Activated T-cell treated with anti-CD3 and anti-CD28 coated beads for 24 hours (primary cell): ENCODE data around the gene PRKCI.
"Not testable (repeated sequence)": the region's sequence is repeated elsewhere in the genome, so short reads cannot be mapped to it uniquely, and the experiment has no call there.

Experiments used
- DNase-seq: peaks from one replicate; pipeline ENCODE4 v3.0.0-alpha.2; 2020; ENCODE audit warnings: low read depth

Gene PRKCI

DNA sequence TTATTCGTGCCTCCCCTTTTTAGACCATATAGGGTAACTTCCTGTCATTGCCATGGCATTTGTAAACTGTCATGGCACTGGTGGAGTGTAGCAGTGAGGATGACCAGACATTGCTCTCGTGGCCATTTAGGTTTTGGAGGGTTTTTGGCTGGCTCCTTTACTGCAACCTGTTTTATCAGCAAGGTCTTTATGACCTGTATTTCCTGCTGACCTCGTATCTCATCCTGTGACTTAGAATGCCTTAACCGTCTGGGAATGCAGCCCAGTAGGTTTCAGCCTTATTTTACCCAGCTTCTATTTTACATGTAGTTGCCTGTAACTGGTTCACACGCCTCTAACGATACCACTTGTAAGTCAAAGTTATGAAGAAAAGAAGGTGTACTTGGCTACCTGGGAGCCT, 121.6 kb downstream of the PRKCI start:
- not testable (repeated sequence) for DNase-seq

DNA sequence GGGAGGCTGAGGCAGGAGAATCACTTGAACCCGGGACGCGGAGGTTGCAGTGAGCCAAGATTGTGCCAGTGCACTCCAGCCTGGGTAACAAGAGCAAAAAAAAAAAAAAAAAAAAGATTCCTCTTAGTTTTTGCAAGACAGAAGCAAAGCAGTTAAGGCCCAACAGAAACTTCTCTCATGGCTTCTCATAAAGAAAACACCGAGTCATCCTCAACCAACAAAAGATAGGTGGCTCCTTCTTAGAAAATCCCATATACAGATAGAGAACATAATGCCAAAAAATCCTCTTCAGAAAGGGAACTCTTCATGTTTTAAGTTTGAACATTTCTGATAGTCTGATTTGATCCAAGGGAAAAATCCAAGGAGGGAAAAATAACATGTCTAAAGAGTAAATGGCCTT, 122.7 kb downstream of the PRKCI start:
- DNase-seq = no peak

DNA sequence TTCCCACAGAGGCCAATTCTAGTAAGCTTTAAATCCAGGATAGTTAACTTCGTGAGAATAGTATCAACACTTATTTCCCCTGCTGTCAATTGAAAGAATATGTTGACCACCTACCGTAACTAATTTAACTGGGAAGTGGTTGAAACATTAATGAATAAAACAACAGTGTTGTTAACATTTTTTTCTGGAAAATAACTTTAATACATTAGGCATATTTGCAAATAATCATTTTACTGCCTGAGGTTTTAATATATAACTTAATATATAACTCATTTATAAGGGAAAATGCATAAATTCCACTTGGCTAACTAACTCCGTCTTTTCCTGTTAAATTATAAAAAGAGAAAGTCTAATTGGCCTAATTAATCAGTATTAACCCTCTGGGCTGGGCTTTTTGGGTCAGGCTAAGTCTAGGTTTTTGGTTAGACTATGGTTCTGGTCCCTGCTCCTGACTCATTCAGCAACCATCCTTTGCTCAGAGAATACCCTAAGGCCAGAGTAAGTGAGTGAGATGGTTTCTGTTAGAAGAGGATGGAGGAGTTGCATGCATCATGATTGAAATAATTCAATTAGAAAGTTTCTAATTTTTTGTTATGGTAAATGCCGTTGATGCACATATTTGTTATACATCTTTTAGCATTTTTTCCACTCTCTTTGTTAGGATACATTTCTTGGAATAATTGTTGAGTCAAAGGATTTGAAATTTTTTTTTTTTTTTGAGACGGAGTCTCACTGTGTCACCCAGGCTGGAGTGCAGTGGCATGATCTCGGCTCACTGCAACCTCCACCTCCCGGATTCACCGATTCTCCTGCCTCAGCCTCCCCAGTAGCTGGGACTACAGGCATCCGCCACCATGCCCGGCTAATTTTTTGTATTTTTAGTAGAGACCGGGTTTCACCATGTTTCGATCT, 124.5 kb downstream of the PRKCI start:
- no peak for DNase-seq

DNA sequence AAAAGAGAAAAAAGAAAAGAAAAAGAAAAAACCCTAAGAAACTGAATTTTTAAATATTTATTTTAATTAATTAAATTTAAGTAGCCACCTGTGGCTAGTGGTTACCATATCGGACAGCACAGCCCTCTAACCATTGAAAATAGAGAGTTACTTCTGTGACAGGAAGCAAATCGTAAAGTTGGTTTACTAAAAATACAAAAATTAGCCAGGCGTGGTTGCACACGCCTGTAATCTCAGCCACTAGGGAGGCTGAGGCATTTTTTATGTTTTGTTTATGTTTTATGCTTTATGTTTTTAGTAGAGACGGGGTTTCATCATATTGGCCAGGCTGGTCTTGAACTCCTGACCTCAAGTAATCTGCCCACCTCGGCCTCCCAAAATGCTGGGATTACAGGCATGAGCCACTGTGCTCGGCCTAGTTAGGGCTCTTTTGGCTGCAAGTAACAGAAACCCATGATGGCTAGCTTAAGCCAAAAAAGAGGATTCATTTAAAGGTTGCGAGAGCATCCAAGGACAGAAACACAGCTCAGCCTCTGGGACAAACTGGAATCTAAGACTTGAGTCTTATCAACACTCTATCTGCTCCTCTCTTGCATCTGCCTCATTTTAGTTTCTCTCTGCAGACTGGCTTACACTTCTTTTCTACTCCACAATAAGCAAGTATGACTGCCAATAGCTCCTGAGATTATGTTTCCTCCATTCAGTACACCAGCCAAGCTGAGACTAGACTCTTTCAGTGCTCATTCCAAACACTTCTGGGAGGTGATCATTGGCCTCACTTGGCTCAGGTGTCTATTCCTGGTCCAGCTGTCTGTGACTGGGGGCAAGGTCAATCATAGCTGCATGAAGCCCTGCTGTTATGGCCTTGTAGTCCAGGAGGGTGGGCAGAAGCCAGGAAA, 128.5 kb downstream of the PRKCI start:
- DNase-seq = no peak

DNA sequence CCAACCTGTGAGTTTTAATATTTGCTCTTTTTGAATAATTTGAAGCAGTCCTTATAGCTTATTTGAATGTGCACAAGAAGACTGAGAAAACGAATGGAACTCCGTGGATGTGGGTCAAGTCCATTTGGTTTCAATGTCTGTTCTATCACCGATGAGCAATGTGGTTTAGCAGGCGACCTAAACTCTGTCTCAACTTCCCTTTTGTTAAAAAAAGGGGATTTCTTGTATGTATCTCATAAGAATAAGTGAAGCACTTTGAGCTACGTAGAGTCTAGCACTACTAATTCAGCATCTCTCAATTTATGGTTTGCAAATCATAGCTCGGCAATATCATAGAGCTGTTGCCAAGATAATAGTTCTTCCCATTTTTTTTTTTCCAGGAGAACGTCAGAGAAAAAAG, 130.7 kb downstream of the PRKCI start:
- no peak for DNase-seq

DNA sequence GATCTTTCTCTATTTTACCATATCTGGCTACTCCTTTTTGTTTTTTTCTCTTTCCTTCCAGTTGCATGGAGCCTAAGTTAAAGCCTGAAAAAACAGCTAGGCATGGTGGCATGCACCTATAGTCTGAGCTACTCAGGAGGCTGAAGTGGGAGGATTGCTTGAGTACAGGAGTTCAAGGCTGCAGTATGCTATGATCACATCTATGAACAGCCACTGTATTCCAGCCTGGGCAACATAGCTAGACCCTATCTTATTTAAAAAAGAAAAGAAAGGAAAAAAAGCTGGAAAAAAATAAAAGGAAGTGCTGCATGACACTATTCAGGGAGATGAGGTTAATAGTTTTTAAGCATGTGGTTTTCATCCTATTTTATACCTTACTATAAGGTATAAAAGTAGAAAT, 131.3 kb downstream of the PRKCI start:
- no peak for DNase-seq

DNA sequence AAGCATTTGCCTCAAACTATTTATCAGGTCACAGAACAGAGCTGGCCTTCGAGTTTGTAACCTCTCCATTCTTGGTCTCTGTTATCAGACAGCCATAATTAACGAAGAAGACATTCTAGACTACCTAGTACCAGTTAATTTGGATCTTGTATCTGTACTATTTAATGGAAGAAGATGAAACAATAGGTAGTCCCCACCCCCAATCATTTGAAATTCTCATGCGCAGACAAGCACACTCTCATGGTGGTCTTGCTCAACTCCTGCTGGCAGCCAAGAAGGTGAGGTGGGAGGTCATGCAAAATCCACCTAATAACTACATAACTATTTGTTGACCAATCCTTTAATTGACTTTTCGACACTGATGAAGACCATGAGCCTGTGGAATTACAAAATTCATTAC, 132.5 kb downstream of the PRKCI start:
- no peak for DNase-seq
